MM.1S (cell line): ENCODE data around the gene DHRS2.
"Not testable (repeated sequence)": the region's sequence is repeated elsewhere in the genome, so short reads cannot be mapped to it uniquely, and the experiment has no call there.

Experiments
- CTCF ChIP-seq: fragments of 300-600 bp; sonication (generic); IDR thresholded peaks from 2 replicates; pipeline ENCODE4 v1.5.1; 2016; ENCODE audit warnings: antibody characterized with exemption, low read length, mixed read lengths
- EZH2 ChIP-seq: fragments of 300-600 bp; sonication (generic); optimal IDR thresholded peaks from 2 replicates; pipeline ENCODE3; 2017; ENCODE audit warnings: low read depth, mild to moderate bottlenecking, antibody characterized with exemption, low read length, mixed read lengths

- TF ChIP-seq CTCF, EZH2: not testable (repeated sequence)
Observed at GRCh38 chr14:23689709-23690514, 53.7 kb downstream of the DHRS2 start.
